ENCODE results near the gene CERKL. TPM values are rescaled to one million over a fixed set of nuclear protein-coding genes. Genes with fewer than 3 reads are reported as not detected.
A peak's percentile ranks its signal among the peaks of the same experiment; 100 is the strongest.

CERKL gene
- total RNA-seq, 6 experiments from 2014 or later = 0.37 TPM; not detected in 5

- Histone ChIP-seq H3K4me3 (no peak overlapping the region), H3K27me3 (no peaks in the 10 kb centered on the region), H3K36me3 (no peaks in the 10 kb centered on the region), H3K4me1 (peaks cover 0 to 2% (median 0%) of the 10 kb centered on the region in 4 donors), H3K27ac (no peak overlapping the region), H3K9me3 (no peaks in the 10 kb centered on the region)
- ATAC-seq (peak in 3 of 4 donors; percentile 49 to 71 (median 67)), DNase-seq (no peak)
- no peak for TF ChIP-seq POLR2A (IDR thresholded peaks at IDR 0.05)
- TF ChIP-seq, protein P1, sequence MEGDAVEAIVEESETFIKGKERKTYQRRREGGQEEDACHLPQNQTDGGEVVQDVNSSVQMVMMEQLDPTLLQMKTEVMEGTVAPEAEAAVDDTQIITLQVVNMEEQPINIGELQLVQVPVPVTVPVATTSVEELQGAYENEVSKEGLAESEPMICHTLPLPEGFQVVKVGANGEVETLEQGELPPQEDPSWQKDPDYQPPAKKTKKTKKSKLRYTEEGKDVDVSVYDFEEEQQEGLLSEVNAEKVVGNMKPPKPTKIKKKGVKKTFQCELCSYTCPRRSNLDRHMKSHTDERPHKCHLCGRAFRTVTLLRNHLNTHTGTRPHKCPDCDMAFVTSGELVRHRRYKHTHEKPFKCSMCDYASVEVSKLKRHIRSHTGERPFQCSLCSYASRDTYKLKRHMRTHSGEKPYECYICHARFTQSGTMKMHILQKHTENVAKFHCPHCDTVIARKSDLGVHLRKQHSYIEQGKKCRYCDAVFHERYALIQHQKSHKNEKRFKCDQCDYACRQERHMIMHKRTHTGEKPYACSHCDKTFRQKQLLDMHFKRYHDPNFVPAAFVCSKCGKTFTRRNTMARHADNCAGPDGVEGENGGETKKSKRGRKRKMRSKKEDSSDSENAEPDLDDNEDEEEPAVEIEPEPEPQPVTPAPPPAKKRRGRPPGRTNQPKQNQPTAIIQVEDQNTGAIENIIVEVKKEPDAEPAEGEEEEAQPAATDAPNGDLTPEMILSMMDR (IDR thresholded peaks at IDR 0.05) = peak; percentile 46 to 59 (median 52)
- 18% methylated on average over 4 of the region's 4 CpGs for WGBS (ENCODE audit: insufficient coverage, low coverage, low lambda C conversion rate, missing lambda C conversion rate)
- intact Hi-C loops (cut with DNase I) = loop anchor here in 1 of 2 donors (10.0 kb wide), 1 partner anchor 142 kb away; no protein-coding TSS in a partner anchor
These were observed 83.7 kb downstream of the CERKL start for GRCh38 chr2:181573140-181573736.

- Histone ChIP-seq H3K27ac (no peak overlapping the region), H3K9me3 (no peaks in the 10 kb centered on the region), H3K4me3 (no peak overlapping the region), H3K4me1 (peaks cover 0 to 2% (median 0%) of the 10 kb centered on the region in 4 donors), H3K36me3 (no peaks in the 10 kb centered on the region), H3K27me3 (no peaks in the 10 kb centered on the region)
- WGBS (ENCODE audit: insufficient coverage, low coverage, low lambda C conversion rate, missing lambda C conversion rate) = 37% methylated on average over 4 of the region's 4 CpGs
- ATAC-seq (no peak), DNase-seq (no peak)
- intact Hi-C loops (cut with DNase I) = loop anchor here in 1 of 2 donors (10.0 kb wide), 1 partner anchor 144 kb away; no protein-coding TSS in a partner anchor
- TF ChIP-seq POLR2A (IDR thresholded peaks at IDR 0.05) = no peak
- TF ChIP-seq, protein P1 (IDR thresholded peaks at IDR 0.05) = peak; percentile 15 to 39 (median 34)
These were observed 85.9 kb downstream of the CERKL start for GRCh38 chr2:181570833-181571661.

DNA sequence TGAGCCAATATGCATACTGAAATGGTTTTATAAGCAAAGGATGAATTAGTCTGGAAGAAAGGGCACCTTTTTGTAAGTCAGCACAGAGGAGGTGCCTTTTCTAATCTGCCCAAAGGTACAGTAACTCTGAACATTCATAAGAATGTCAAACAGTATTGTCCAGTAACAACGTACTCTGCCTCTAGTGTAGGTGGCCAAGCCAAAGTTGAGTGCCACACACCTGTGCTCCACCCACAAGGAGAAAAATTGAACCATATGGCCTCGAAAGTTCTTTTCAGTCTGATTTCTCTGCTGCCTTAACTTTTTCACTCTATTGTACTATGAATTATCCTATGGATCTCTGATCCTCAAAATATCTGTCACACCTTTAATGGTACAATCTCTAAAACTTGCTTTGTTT, 86.8 kb downstream of the CERKL start:
- WGBS (ENCODE audit: insufficient coverage, low coverage, low lambda C conversion rate, missing lambda C conversion rate) = 48% methylated on average over 2 of the region's 2 CpGs
- TF ChIP-seq, protein P1 (IDR thresholded peaks at IDR 0.05) = no peak
- TF ChIP-seq POLR2A (IDR thresholded peaks at IDR 0.05) = no peak
- ATAC-seq = no peak

DNA sequence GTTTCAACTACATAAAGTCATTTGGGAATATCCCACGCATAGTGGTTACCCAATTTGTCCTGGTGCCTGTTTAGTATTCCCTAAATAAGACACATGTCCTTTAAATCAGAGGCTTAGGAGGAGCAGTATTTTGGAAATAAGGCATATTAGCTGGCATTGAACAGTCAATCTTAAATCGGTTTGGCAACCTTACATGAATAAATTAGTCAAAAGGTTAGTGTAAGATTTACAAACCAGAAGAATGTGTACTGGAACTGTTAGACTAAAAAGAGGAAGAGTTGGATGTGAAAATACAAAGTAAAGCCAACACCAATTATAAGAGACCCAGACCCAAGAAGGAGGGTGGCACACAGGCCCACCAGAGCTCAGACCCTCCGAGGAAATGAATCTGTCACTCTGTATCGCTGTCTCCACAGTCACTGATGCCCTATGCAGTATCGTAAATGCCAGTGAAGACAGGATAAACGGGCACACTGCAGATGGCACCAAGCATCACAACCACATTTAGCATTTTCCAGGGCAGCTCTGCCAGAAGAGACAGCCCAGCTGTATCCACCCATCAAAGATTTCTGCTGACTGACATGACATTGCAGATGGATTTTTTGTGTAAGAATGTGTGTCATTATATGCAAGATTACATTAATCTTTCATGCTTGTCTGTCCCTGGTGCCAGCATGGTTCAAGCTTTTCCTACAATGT, 90.4 kb downstream of the CERKL start:
- Histone ChIP-seq H3K27me3 (no peaks in the 10 kb centered on the region), H3K4me1 (no peaks in the 10 kb centered on the region), H3K36me3 (no peaks in the 10 kb centered on the region), H3K4me3 (no peak overlapping the region), H3K27ac (no peak overlapping the region), H3K9me3 (no peaks in the 10 kb centered on the region)
- TF ChIP-seq, protein P1 (IDR thresholded peaks at IDR 0.05) = no peak
- TF ChIP-seq POLR2A (IDR thresholded peaks at IDR 0.05) = no peak
- WGBS (ENCODE audit: insufficient coverage, low coverage, low lambda C conversion rate, missing lambda C conversion rate) = 61% methylated on average over 4 of the region's 6 CpGs
- DNase-seq (no peak), ATAC-seq (no peak)
- intact Hi-C loops (cut with DNase I) = no loop called here

More for the DNA sequence above, 86.8 kb downstream of the CERKL start:
- H3K36me3 ChIP-seq = no peaks in the 10 kb centered on the region
- intact Hi-C loops (cut with DNase I) = loop anchor here in 1 of 2 donors (10.0 kb wide), 1 partner anchor 145 kb away; no protein-coding TSS in a partner anchor
- no peak overlapping the region for H3K4me3 ChIP-seq
- H3K27ac ChIP-seq = no peak overlapping the region
- no peaks in the 10 kb centered on the region for H3K9me3 ChIP-seq
- H3K27me3 ChIP-seq = no peaks in the 10 kb centered on the region
- no peak for DNase-seq
- H3K4me1 ChIP-seq = no peaks in the 10 kb centered on the region
